Gastrocnemius medialis (tissue), 4 donors: ENCODE measurements around the gene SPIRE1.

Source experiments
- CTCF ChIP-seq, 5 experiments: fragments of 450-650 bp in 3 of 5; fragments of 200-600 bp in 2 of 5; sonication (generic) in 2 of 5; IDR thresholded peaks in 4 of 5; conservative IDR thresholded peaks in 1 of 5; 1 replicate in 4 of 5; 2 replicates in 1 of 5; pipeline ENCODE4 v1.5.1; 2016 to 2019; ENCODE audit warnings: antibody characterized with exemption in 5 of 5, mild to moderate bottlenecking in 3 of 5, moderate library complexity in 3 of 5
- POLR2A ChIP-seq, 2 donors: fragments of 450-650 bp; IDR thresholded peaks; one replicate each; pipeline ENCODE4 v1.6.1; 2017; ENCODE audit warnings: antibody characterized with exemption in 2 of 2, mild to moderate bottlenecking in 2 of 2, moderate library complexity in 2 of 2

DNA sequence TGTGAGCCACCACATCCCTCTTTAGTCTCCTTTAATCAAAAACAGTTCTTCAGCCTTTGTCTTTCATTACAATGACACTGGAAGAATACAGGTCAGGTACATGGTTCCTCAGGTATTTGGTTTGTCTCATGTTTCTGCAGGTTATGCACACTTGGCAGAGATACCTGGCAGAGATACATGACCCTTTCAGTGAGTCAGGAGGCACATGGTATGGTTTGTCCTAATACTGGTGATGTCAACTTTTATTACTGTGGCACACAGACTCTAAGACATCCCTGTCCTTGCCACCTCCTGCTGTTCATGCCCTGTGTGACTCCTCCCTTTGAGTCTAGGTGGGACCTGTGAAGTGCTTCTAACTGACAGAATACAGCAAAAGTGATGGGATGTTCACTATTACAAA, 58.4 kb downstream of the SPIRE1 start:
- TF ChIP-seq CTCF (IDR thresholded peaks at IDR 0.05 in 4 of 5, conservative IDR thresholded peaks at IDR 0.05 in 1 of 5): no peak
- no peak for TF ChIP-seq POLR2A (IDR thresholded peaks at IDR 0.05)
